Measurements from ENCODE around the gene MDFIC. TPM values are rescaled to one million over a fixed set of nuclear protein-coding genes. Genes with fewer than 3 reads are reported as not detected.

Gene MDFIC
- total RNA-seq, 1 donor from 2014 or later = 7.1 TPM

- peaks cover 2% of the 10 kb centered on the region for H3K9me3 Mint-ChIP-seq
Observed at GRCh38 chr7:114889646-114890285, 32.1 kb upstream of the MDFIC start.

GRCh38 chr7:114890561-114890960 is 31.3 kb upstream of the MDFIC start:
- DNase-seq (ENCODE audit: low spot score) = no peak
- H4K20me1 ChIP-seq (ENCODE audit: low read depth) = no peaks in the 10 kb centered on the region
- H3K27ac ChIP-seq = no peak overlapping the region
- no peaks in the 10 kb centered on the region for H3F3A ChIP-seq (ENCODE audit: low read depth)
- Mint-ChIP-seq H3K9me3 (peaks cover 2% of the 10 kb centered on the region), H3K4me3 (no peak overlapping the region), H3K27me3 (ENCODE audit: insufficient read depth, low read depth) (peaks cover 2% of the 10 kb centered on the region), H3K27ac (no peak overlapping the region), H3K4me1 (no peaks in the 10 kb centered on the region), H3K36me3 (no peaks in the 10 kb centered on the region)
- H2AFZ ChIP-seq (replicated peaks) = no peak overlapping the region
- H3K9me3 ChIP-seq (ENCODE audit: low read depth) = no peaks in the 10 kb centered on the region
- TF ChIP-seq EZH2phosphoT487 (IDR thresholded peaks at IDR 0.05) = no peak
- no peak for TF ChIP-seq EZH2 (IDR thresholded peaks at IDR 0.05)
- TF ChIP-seq CTCF (IDR thresholded peaks at IDR 0.05) = no peak
- H3K4me3 ChIP-seq = no peak overlapping the region
- no peaks in the 10 kb centered on the region for H3K79me2 ChIP-seq (ENCODE audit: low read depth)
- H3K4me2 ChIP-seq = no peak overlapping the region
- no peaks in the 10 kb centered on the region for H3K27me3 ChIP-seq
- no peak overlapping the region for H3K9ac ChIP-seq
- H3K36me3 ChIP-seq = no peaks in the 10 kb centered on the region
- H3K4me1 ChIP-seq = no peaks in the 10 kb centered on the region

More at GRCh38 chr7:114889646-114890285, 32.1 kb upstream of the MDFIC start:
- no peak for DNase-seq (ENCODE audit: low spot score)
- H3K27me3 Mint-ChIP-seq (ENCODE audit: insufficient read depth, low read depth) = peaks cover 2% of the 10 kb centered on the region
- no peak overlapping the region for H3K4me3 ChIP-seq
- H3F3A ChIP-seq (ENCODE audit: low read depth) = no peaks in the 10 kb centered on the region
- no peaks in the 10 kb centered on the region for H3K79me2 ChIP-seq (ENCODE audit: low read depth)
- H3K27ac Mint-ChIP-seq = no peak overlapping the region
- H2AFZ ChIP-seq (replicated peaks) = no peak overlapping the region
- H3K4me3 Mint-ChIP-seq = no peak overlapping the region
- no peak for TF ChIP-seq EZH2 (IDR thresholded peaks at IDR 0.05)
- TF ChIP-seq CTCF (IDR thresholded peaks at IDR 0.05) = no peak
- no peak for TF ChIP-seq EZH2phosphoT487 (IDR thresholded peaks at IDR 0.05)
- H3K4me1 ChIP-seq = no peaks in the 10 kb centered on the region
- H3K36me3 ChIP-seq = no peaks in the 10 kb centered on the region
- no peaks in the 10 kb centered on the region for H3K36me3 Mint-ChIP-seq
- H3K9ac ChIP-seq = no peak overlapping the region
- H3K4me1 Mint-ChIP-seq = no peaks in the 10 kb centered on the region
- no peaks in the 10 kb centered on the region for H3K27me3 ChIP-seq
- H3K9me3 ChIP-seq (ENCODE audit: low read depth) = no peaks in the 10 kb centered on the region
- H3K4me2 ChIP-seq = no peak overlapping the region
- H4K20me1 ChIP-seq (ENCODE audit: low read depth) = no peaks in the 10 kb centered on the region
- H3K27ac ChIP-seq = no peak overlapping the region

- Mint-ChIP-seq H3K9me3 (no peaks in the 10 kb centered on the region), H3K36me3 (no peaks in the 10 kb centered on the region)
Observed at GRCh38 chr7:114900127-114900526, 21.8 kb upstream of the MDFIC start.

More at GRCh38 chr7:114900127-114900526, 21.8 kb upstream of the MDFIC start:
- no peaks in the 10 kb centered on the region for H3K9me3 ChIP-seq (ENCODE audit: low read depth)
- Mint-ChIP-seq H3K27me3 (ENCODE audit: insufficient read depth, low read depth) (peaks cover 2% of the 10 kb centered on the region), H3K4me3 (no peak overlapping the region), H3K4me1 (no peaks in the 10 kb centered on the region), H3K27ac (no peak overlapping the region)
- no peaks in the 10 kb centered on the region for H3K4me1 ChIP-seq
- H3K4me2 ChIP-seq = no peak overlapping the region
- no peak overlapping the region for H3K9ac ChIP-seq
- H3K4me3 ChIP-seq = no peak overlapping the region
- H3K36me3 ChIP-seq = no peaks in the 10 kb centered on the region
- DNase-seq (ENCODE audit: low spot score) = no peak
- no peaks in the 10 kb centered on the region for H4K20me1 ChIP-seq (ENCODE audit: low read depth)
- H2AFZ ChIP-seq (replicated peaks) = no peak overlapping the region
- TF ChIP-seq EZH2 (IDR thresholded peaks at IDR 0.05) (no peak), EZH2phosphoT487 (IDR thresholded peaks at IDR 0.05) (no peak), CTCF (IDR thresholded peaks at IDR 0.05) (no peak)
- no peaks in the 10 kb centered on the region for H3K27me3 ChIP-seq
- H3F3A ChIP-seq (ENCODE audit: low read depth) = no peaks in the 10 kb centered on the region
- H3K79me2 ChIP-seq (ENCODE audit: low read depth) = no peaks in the 10 kb centered on the region
- no peak overlapping the region for H3K27ac ChIP-seq
